Neural cell (in vitro differentiated cells): ENCODE data around the gene TNFSF11. TPM values are rescaled to one million over a fixed set of nuclear protein-coding genes. Genes with fewer than 3 reads are reported as not detected.

Experiments used
- H2AFZ ChIP-seq: fragments of 200-600, 300-800 bp; sonication (generic), shearing (Covaris generic); 2 replicates; pipeline ENCODE4 v1.6.0; 2014; ENCODE audit warnings: low read depth, mild to moderate bottlenecking, antibody characterized with exemption, low read length, moderate library complexity
- H3F3A ChIP-seq: fragments of 200-600 bp; shearing (Covaris generic); 2 replicates; pipeline ENCODE4 v1.6.1; 2016; ENCODE audit warnings: mild to moderate bottlenecking, moderate library complexity, mixed read lengths, antibody characterized with exemption, low read length; ENCODE audit not compliant: insufficient read depth, poor library complexity, severe bottlenecking
- H3K27ac ChIP-seq: fragments of 200-600, 300-800 bp; sonication (generic), shearing (Covaris generic); 2 replicates; pipeline ENCODE4 v1.5.1; 2014; ENCODE audit warnings: mild to moderate bottlenecking, low read length, moderate library complexity
- H3K27me3 ChIP-seq: fragments of 300-800, 200-600 bp; sonication (generic), shearing (Covaris generic); 2 replicates; pipeline ENCODE4 v1.6.0; 2014; ENCODE audit warnings: mild to moderate bottlenecking, low read depth, low read length, moderate library complexity; ENCODE audit not compliant: insufficient read depth
- H3K36me3 ChIP-seq: fragments of 300-800, 200-600 bp; sonication (generic), shearing (Covaris generic); 2 replicates; pipeline ENCODE4 v1.5.1; 2014; ENCODE audit warnings: mild to moderate bottlenecking, antibody characterized with exemption, low read length, moderate library complexity; ENCODE audit not compliant: insufficient read depth
- H3K4me2 ChIP-seq: fragments of 300-800, 200-600 bp; sonication (generic), shearing (Covaris generic); 2 replicates; pipeline ENCODE4 v1.6.0; 2014; ENCODE audit warnings: mild to moderate bottlenecking, low read length
- H3K4me3 ChIP-seq: fragments of 300-800, 200-600 bp; sonication (generic), shearing (Covaris generic); 2 replicates; pipeline ENCODE4 v1.5.1; 2014; ENCODE audit warnings: mild to moderate bottlenecking, low read length, moderate library complexity
- H3K79me2 ChIP-seq: fragments of 200-600 bp; shearing (Covaris generic); replicated peaks from 2 replicates; pipeline ENCODE4 v1.6.0; 2014; ENCODE audit warnings: mild to moderate bottlenecking, low read length, moderate library complexity; ENCODE audit not compliant: insufficient read depth
- H3K9ac ChIP-seq: fragments of 300-800, 200-600 bp; sonication (generic), shearing (Covaris generic); 2 replicates; pipeline ENCODE4 v1.6.1; 2016; ENCODE audit warnings: mild to moderate bottlenecking, low read length, mixed read lengths
- H3K9me2 ChIP-seq: fragments of 200-600 bp; shearing (Covaris generic); 2 replicates; pipeline ENCODE4 v1.6.1; 2016; ENCODE audit warnings: mild to moderate bottlenecking, low read length, mixed read lengths; ENCODE audit not compliant: insufficient read depth
- H3K9me3 ChIP-seq: fragments of 200-600, 300-800 bp; sonication (generic), shearing (Covaris generic); 2 replicates; pipeline ENCODE4 v1.6.1; 2016; ENCODE audit warnings: mild to moderate bottlenecking, mixed run types, low read length, moderate library complexity, mixed read lengths
- H4K20me1 ChIP-seq: fragments of 200-600 bp; shearing (Covaris generic); 2 replicates; pipeline ENCODE4 v1.6.1; 2016; ENCODE audit warnings: mild to moderate bottlenecking, mixed run types; ENCODE audit not compliant: insufficient read depth
- CTCF ChIP-seq: fragments of 450-650 bp; IDR thresholded peaks from 2 replicates; pipeline ENCODE4 v1.5.1; 2014; ENCODE audit warnings: antibody characterized with exemption, mild to moderate bottlenecking, moderate library complexity; ENCODE audit not compliant: poor library complexity, severe bottlenecking
- EZH2 ChIP-seq: fragments of 200-600, 300-800 bp; shearing (Covaris generic), sonication (generic); IDR thresholded peaks from 2 replicates; pipeline ENCODE4 v1.6.1; 2014; ENCODE audit warnings: antibody characterized with exemption, low read length, borderline replicate concordance, mild to moderate bottlenecking; ENCODE audit not compliant: insufficient read depth, poor library complexity, severe bottlenecking
- POLR2AphosphoS5 ChIP-seq: IDR thresholded peaks from 2 replicates; pipeline ENCODE4 v1.6.1; 2012
- RAD21 ChIP-seq: fragments of 450-650 bp; conservative IDR thresholded peaks from 2 replicates; pipeline ENCODE4 v1.6.1; 2014; ENCODE audit warnings: antibody characterized with exemption, mild to moderate bottlenecking, moderate library complexity
- REST ChIP-seq: IDR thresholded peaks from 2 replicates; pipeline ENCODE4 v1.6.1; 2012; ENCODE audit warnings: borderline replicate concordance
- TAF1 ChIP-seq: IDR thresholded peaks from 2 replicates; pipeline ENCODE4 v1.6.1; 2012; ENCODE audit warnings: low read depth
- polyA plus RNA-seq: library from polyadenylated mRNA; depleted of rRNA; stranded (reverse); fragments of >200 nt; gene quantifications from 2 replicates; pipeline ENCODE4 v1.2.3, GENCODE V29; 2014

Gene TNFSF11
- polyA plus RNA-seq, 1 donor from 2014 or later: not detected

DNA sequence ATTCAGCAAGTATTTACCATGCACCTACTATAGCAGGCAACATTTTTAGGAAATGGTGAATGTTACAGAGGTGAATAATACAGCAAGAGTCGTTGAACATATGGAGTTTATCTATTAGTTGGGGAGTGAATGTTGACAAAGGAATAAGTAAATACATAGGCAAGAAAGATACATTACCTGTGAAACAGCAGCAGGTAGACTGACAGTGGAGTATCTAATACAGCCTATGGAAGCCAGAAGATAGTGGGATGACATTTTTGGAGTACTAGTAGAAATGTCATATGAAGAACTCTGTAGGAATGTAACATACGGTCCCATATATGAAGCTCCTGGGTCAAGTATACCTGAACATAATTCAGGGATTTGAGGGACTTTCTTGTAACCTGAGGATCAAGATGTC lies 2.1 kb upstream of the TNFSF11 start (continued):
- TF ChIP-seq REST (no peak), POLR2AphosphoS5 (no peak), RAD21 (no peak), TAF1 (no peak)

- no peaks in the 10 kb centered on the region for H3K36me3 ChIP-seq
- H3F3A ChIP-seq: no peaks in the 10 kb centered on the region
- no peaks in the 10 kb centered on the region for H3K9me3 ChIP-seq
- H3K79me2 ChIP-seq: no peaks in the 10 kb centered on the region
- no peak overlapping the region for H2AFZ ChIP-seq
- TF ChIP-seq EZH2: no peak
- TF ChIP-seq REST: no peak
- no peak for TF ChIP-seq POLR2AphosphoS5
- TF ChIP-seq TAF1: no peak
- TF ChIP-seq RAD21: no peak
- TF ChIP-seq CTCF: no peak
- no peak overlapping the region for H3K9ac ChIP-seq
- no peak overlapping the region for H3K27ac ChIP-seq
- peak overlapping the region; percentile 54 for H3K4me3 ChIP-seq
- no peaks in the 10 kb centered on the region for H3K9me2 ChIP-seq
- H3K4me2 ChIP-seq: no peak overlapping the region
- peaks cover 31% of the 10 kb centered on the region for H3K27me3 ChIP-seq
- H4K20me1 ChIP-seq: no peaks in the 10 kb centered on the region
Observed at GRCh38 chr13:42574435-42575311, 721 bp downstream of the TNFSF11 start.
